GM23338 (cell line): ENCODE measurements around the gene SUSD1. TPM values are rescaled to one million over a fixed set of nuclear protein-coding genes. Genes with fewer than 3 reads are reported as not detected.

Experiments used
- ATAC-seq: fragments of 200-7000 bp; cut with Tn5 transposase; 3 replicates; pipeline ENCODE4 v1.9.1; 2020
- DNase-seq: peaks from one replicate; pipeline ENCODE4 v3.0.0-alpha.2; 2015; ENCODE audit warnings: low spot score
- H2AFZ ChIP-seq: fragments of 200-600 bp; sonication (generic); 2 replicates; pipeline ENCODE4 v1.8.0; 2016; ENCODE audit warnings: antibody characterized with exemption, mild to moderate bottlenecking, moderate library complexity
- H3F3A ChIP-seq: fragments of 200-600 bp; sonication (generic); replicated peaks from 2 replicates; pipeline ENCODE4 v1.8.0; 2017; ENCODE audit warnings: antibody characterized with exemption, mixed run types, low read depth
- H3K27ac ChIP-seq: fragments of 200-600 bp; sonication (generic); 2 replicates; pipeline ENCODE4 v1.6.1; 2016; ENCODE audit warnings: low read depth
- H3K27me3 ChIP-seq: fragments of 200-600 bp; sonication (generic); 2 replicates; pipeline ENCODE4 v1.8.0; 2016; ENCODE audit warnings: mild to moderate bottlenecking, mixed run types, moderate library complexity; ENCODE audit not compliant: insufficient read depth
- H3K36me3 ChIP-seq: fragments of 200-600 bp; sonication (generic); 2 replicates; pipeline ENCODE4 v1.8.0; 2016; ENCODE audit warnings: mild to moderate bottlenecking; ENCODE audit not compliant: insufficient read depth
- H3K4me1 ChIP-seq: fragments of 200-600 bp; sonication (generic); 2 replicates; pipeline ENCODE4 v1.8.0; 2016; ENCODE audit warnings: mild to moderate bottlenecking, moderate library complexity; ENCODE audit not compliant: insufficient read depth
- H3K4me2 ChIP-seq: fragments of 200-600 bp; sonication (generic); 2 replicates; pipeline ENCODE4 v1.7.1; 2017; ENCODE audit warnings: mixed run types
- H3K4me3 ChIP-seq: fragments of 200-600 bp; sonication (generic); 2 replicates; pipeline ENCODE4 v1.6.1; 2016; ENCODE audit warnings: mixed run types
- H3K79me2 ChIP-seq: fragments of 200-600 bp; sonication (generic); replicated peaks from 2 replicates; pipeline ENCODE4 v1.8.0; 2017; ENCODE audit warnings: mild to moderate bottlenecking; ENCODE audit not compliant: insufficient read depth
- H3K9me2 ChIP-seq: fragments of 200-600 bp; sonication (generic); 2 replicates; pipeline ENCODE4 v1.8.0; 2017; ENCODE audit not compliant: insufficient read depth
- H4K20me1 ChIP-seq: fragments of 200-600 bp; sonication (generic); replicated peaks from 2 replicates; pipeline ENCODE4 v1.8.0; 2017; ENCODE audit warnings: mild to moderate bottlenecking; ENCODE audit not compliant: insufficient read depth
- H3K27ac Mint-ChIP-seq: 2 replicates; pipeline ENCODE4 v1.8.0; 2020; ENCODE audit warnings: inconsistent platforms, mild to moderate bottlenecking, moderate library complexity, mixed read lengths
- H3K27me3 Mint-ChIP-seq: 3 replicates; pipeline ENCODE4 v1.8.0; 2022; ENCODE audit warnings: low read depth, mild to moderate bottlenecking, moderate library complexity, mixed read lengths, inconsistent platforms; ENCODE audit not compliant: insufficient read depth, poor library complexity
- H3K36me3 Mint-ChIP-seq: 3 replicates; pipeline ENCODE4 v1.8.0; 2021; ENCODE audit warnings: low read depth, mild to moderate bottlenecking, inconsistent platforms, moderate library complexity, mixed read lengths
- H3K4me1 Mint-ChIP-seq: 3 replicates; pipeline ENCODE4 v1.8.0; 2020; ENCODE audit warnings: mild to moderate bottlenecking, inconsistent platforms, mixed read lengths
- H3K4me3 Mint-ChIP-seq: 3 replicates; pipeline ENCODE4 v1.8.0; 2021; ENCODE audit warnings: moderate library complexity, mild to moderate bottlenecking, inconsistent platforms, mixed read lengths
- H3K9me3 Mint-ChIP-seq: 3 replicates; pipeline ENCODE4 v1.8.0; 2020; ENCODE audit warnings: moderate library complexity, mild to moderate bottlenecking, inconsistent platforms, mixed read lengths
- CREB1 ChIP-seq: fragments of 250-450 bp; sonication (Bioruptor Pico); IDR thresholded peaks from 2 replicates; pipeline ENCODE4 v1.5.0; 2020; ENCODE audit warnings: low read depth, mild to moderate bottlenecking, moderate library complexity
- CTCF ChIP-seq, 2 experiments: fragments of 200-600 bp in 1 of 2; sonication (generic) in 1 of 2; conservative IDR thresholded peaks; 2 replicates each; pipeline versions ENCODE4 v1.5.1 to v1.6.1; 2016 to 2017; ENCODE audit warnings: antibody characterized with exemption in 2 of 2, low read depth in 2 of 2, mild to moderate bottlenecking in 2 of 2, moderate library complexity in 1 of 2
- ETS1 ChIP-seq: IDR thresholded peaks from 2 replicates; pipeline ENCODE4 v1.6.1; 2016; ENCODE audit warnings: antibody characterized with exemption
- EZH2 ChIP-seq: fragments of 200-600 bp; sonication (generic); IDR thresholded peaks from one replicate; pipeline ENCODE4 v1.8.0; 2017; ENCODE audit warnings: antibody characterized with exemption, mild to moderate bottlenecking, low read depth; ENCODE audit not compliant: unreplicated experiment
- EZH2phosphoT487 ChIP-seq: fragments of 200-600 bp; sonication (generic); IDR thresholded peaks from one replicate; pipeline ENCODE4 v1.8.1; 2018; ENCODE audit warnings: antibody characterized with exemption; ENCODE audit not compliant: unreplicated experiment
- JUNB ChIP-seq: IDR thresholded peaks from one replicate; pipeline ENCODE4 v1.6.1; 2016; ENCODE audit warnings: antibody characterized with exemption; ENCODE audit not compliant: unreplicated experiment
- NANOG ChIP-seq: IDR thresholded peaks from 2 replicates; pipeline ENCODE4 v1.6.1; 2016; ENCODE audit warnings: antibody characterized with exemption, borderline replicate concordance
- POLR2AphosphoS5 ChIP-seq: IDR thresholded peaks from 2 replicates; pipeline ENCODE4 v1.6.1; 2016; ENCODE audit warnings: antibody characterized with exemption, low read depth
- REST ChIP-seq: IDR thresholded peaks from one replicate; pipeline ENCODE4 v1.6.1; 2018; ENCODE audit warnings: antibody characterized with exemption; ENCODE audit not compliant: unreplicated experiment
- STAT1 ChIP-seq: IDR thresholded peaks from one replicate; pipeline ENCODE4 v1.6.1; 2016; ENCODE audit warnings: antibody characterized with exemption; ENCODE audit not compliant: unreplicated experiment
- ZNF114 ChIP-seq: fragments of 250-450 bp; sonication (Bioruptor Pico); IDR thresholded peaks from 2 replicates; pipeline ENCODE4 v1.5.0; 2020; ENCODE audit warnings: mild to moderate bottlenecking, moderate library complexity
- ZNF331 ChIP-seq: fragments of 250-450 bp; sonication (Bioruptor Pico); IDR thresholded peaks from 2 replicates; pipeline ENCODE4 v1.5.0; 2020; ENCODE audit warnings: low read depth, mild to moderate bottlenecking, moderate library complexity
- ZNF462 ChIP-seq: fragments of 250-450 bp; sonication (Bioruptor Pico); IDR thresholded peaks from 2 replicates; pipeline ENCODE4 v1.5.0; 2020; ENCODE audit warnings: mild to moderate bottlenecking, moderate library complexity
- polyA plus RNA-seq: library from polyadenylated mRNA; unstranded; fragments of >200 nt; fragmentation: Nextera tagmentation; extraction: Ambion mirVana; gene quantifications from 2 replicates; pipeline ENCODE4 v1.2.1, GENCODE V29; 2016
- total RNA-seq: library from RNA; depleted of rRNA; stranded (reverse); fragments of >200 nt; shearing (Covaris generic); gene quantifications from 2 replicates; pipeline ENCODE4 v1.2.3, GENCODE V29; 2014

The SUSD1 gene
- total and polyA plus RNA-seq, 2 experiments from 2014 or later = 1.2 to 6.4 TPM

- H3K36me3 Mint-ChIP-seq = no peaks in the 10 kb centered on the region; the same call in 2 of the 3 replicates
- Histone ChIP-seq H3K27me3 (no peaks in the 10 kb centered on the region), H3K4me2 (no peak overlapping the region), H2AFZ (no peak overlapping the region), H3K79me2 (no peaks in the 10 kb centered on the region), H3K9me2 (peaks cover 16% of the 10 kb centered on the region), H3F3A (no peaks in the 10 kb centered on the region), H4K20me1 (no peaks in the 10 kb centered on the region), H3K4me3 (no peak overlapping the region), H3K36me3 (no peaks in the 10 kb centered on the region), H3K4me1 (peaks cover 11% of the 10 kb centered on the region; the same call in 1 of the 2 replicates), H3K27ac (no peak overlapping the region)
- H3K27me3 Mint-ChIP-seq = peaks cover 6% of the 10 kb centered on the region
- DNase-seq = no peak
- H3K4me3 Mint-ChIP-seq = no peak overlapping the region
- H3K9me3 Mint-ChIP-seq = no peaks in the 10 kb centered on the region
- TF ChIP-seq CREB1 (no peak), ZNF331 (CRISPR knock-in tag) (no peak), EZH2 (no peak), NANOG (no peak), POLR2AphosphoS5 (no peak), ETS1 (no peak), JUNB (no peak), ZNF462 (CRISPR knock-in tag) (no peak), ZNF114 (CRISPR knock-in tag) (no peak), EZH2phosphoT487 (no peak), REST (no peak), STAT1 (no peak), CTCF (conservative IDR thresholded peaks at IDR 0.05; ENCODE audit: low read depth in 2 of 2) (no peak)
- H3K27ac Mint-ChIP-seq = no peak overlapping the region
- H3K4me1 Mint-ChIP-seq = peaks cover 27% of the 10 kb centered on the region
- no peak; the same call in 2 of the 3 replicates for ATAC-seq
Measured at GRCh38 chr9:112037281-112038016, 137.6 kb downstream of the SUSD1 start.
